Neural progenitor cell (in vitro differentiated cells): Measurements from ENCODE around the gene DNER. TPM values are rescaled to one million over a fixed set of nuclear protein-coding genes. Genes with fewer than 3 reads are reported as not detected.

ENCODE experiments used
- DNase-seq: peaks from one replicate; pipeline ENCODE4 v3.0.0-alpha.2; 2016; ENCODE audit warnings: low spot score
- H2AFZ ChIP-seq: fragments of 200-600 bp; sonication (generic); replicated peaks from 2 replicates; pipeline ENCODE4 v1.6.1; 2016; ENCODE audit warnings: antibody characterized with exemption
- H3F3A ChIP-seq: fragments of 200-600 bp; sonication (generic); 2 replicates; pipeline ENCODE4 v1.6.1; 2016; ENCODE audit warnings: antibody characterized with exemption, low read depth
- H3K27ac ChIP-seq: fragments of 200-600 bp; sonication (generic); 2 replicates; pipeline ENCODE4 v1.5.1; 2016; ENCODE audit warnings: mild to moderate bottlenecking
- H3K27me3 ChIP-seq: fragments of 200-600 bp; sonication (generic); 2 replicates; pipeline ENCODE4 v1.6.1; 2016; ENCODE audit warnings: mild to moderate bottlenecking, moderate library complexity
- H3K36me3 ChIP-seq: fragments of 200-600 bp; sonication (generic); 2 replicates; pipeline ENCODE4 v1.5.1; 2016
- H3K4me1 ChIP-seq: fragments of 200-600 bp; sonication (generic); 2 replicates; pipeline ENCODE4 v1.6.1; 2016; ENCODE audit warnings: mixed run types
- H3K4me2 ChIP-seq: fragments of 200-600 bp; sonication (generic); 2 replicates; pipeline ENCODE4 v1.6.1; 2016
- H3K4me3 ChIP-seq: fragments of 200-600 bp; sonication (generic); 2 replicates; pipeline ENCODE4 v1.5.1; 2016
- H3K79me2 ChIP-seq: fragments of 200-600 bp; sonication (generic); 2 replicates; pipeline ENCODE4 v1.6.1; 2016; ENCODE audit warnings: low read depth
- H3K9ac ChIP-seq: fragments of 200-600 bp; sonication (generic); 2 replicates; pipeline ENCODE4 v1.6.1; 2016
- H3K9me3 ChIP-seq: fragments of 200-600 bp; sonication (generic); 2 replicates; pipeline ENCODE4 v1.5.1; 2016; ENCODE audit warnings: low read depth
- H4K20me1 ChIP-seq: fragments of 200-600 bp; sonication (generic); 2 replicates; pipeline ENCODE4 v1.6.1; 2016; ENCODE audit warnings: low read depth
- H3K27ac Mint-ChIP-seq: 3 replicates; pipeline ENCODE4 v1.8.0; 2021; ENCODE audit warnings: mixed read lengths
- H3K27me3 Mint-ChIP-seq: 2 replicates; pipeline ENCODE4 v1.8.0; 2022; ENCODE audit warnings: low read depth, mild to moderate bottlenecking, inconsistent platforms, moderate library complexity, mixed read lengths; ENCODE audit not compliant: insufficient read depth
- H3K36me3 Mint-ChIP-seq: 3 replicates; pipeline ENCODE4 v1.8.0; 2021; ENCODE audit warnings: mixed read lengths
- H3K4me1 Mint-ChIP-seq: 3 replicates; pipeline ENCODE4 v1.8.0; 2021; ENCODE audit warnings: mixed read lengths
- H3K4me3 Mint-ChIP-seq: 3 replicates; pipeline ENCODE4 v1.8.0; 2021; ENCODE audit warnings: mild to moderate bottlenecking, moderate library complexity, mixed read lengths
- H3K9me3 Mint-ChIP-seq: 3 replicates; pipeline ENCODE4 v1.8.0; 2020; ENCODE audit warnings: mixed read lengths
- CTCF ChIP-seq: fragments of 200-600 bp; sonication (generic); IDR thresholded peaks from 2 replicates; pipeline ENCODE4 v1.5.1; 2017; ENCODE audit warnings: antibody characterized with exemption, mild to moderate bottlenecking
- EZH2 ChIP-seq: fragments of 200-600 bp; sonication (generic); IDR thresholded peaks from 2 replicates; pipeline ENCODE4 v1.6.1; 2017; ENCODE audit warnings: antibody characterized with exemption, mild to moderate bottlenecking, moderate library complexity
- EZH2phosphoT487 ChIP-seq: fragments of 200-600 bp; sonication (generic); IDR thresholded peaks from 2 replicates; pipeline ENCODE4 v1.6.1; 2017; ENCODE audit warnings: antibody characterized with exemption
- total RNA-seq: library from RNA; depleted of rRNA; stranded (reverse); fragments of >200 nt; gene quantifications from 2 replicates; pipeline ENCODE4 v1.2.3, GENCODE V29; 2015; ENCODE audit warnings: low replicate concordance

DNER gene
- total RNA-seq, 1 donor from 2014 or later, result 0.97 TPM

- no peaks in the 10 kb centered on the region for H3K27me3 Mint-ChIP-seq
- Histone ChIP-seq H3K36me3 (no peaks in the 10 kb centered on the region), H3K4me3 (no peak overlapping the region), H3K27ac (no peak overlapping the region), H3K4me1 (no peaks in the 10 kb centered on the region), H2AFZ (no peak overlapping the region), H3F3A (no peaks in the 10 kb centered on the region), H4K20me1 (no peaks in the 10 kb centered on the region), H3K27me3 (no peaks in the 10 kb centered on the region), H3K4me2 (no peak overlapping the region), H3K79me2 (no peaks in the 10 kb centered on the region), H3K9ac (no peak overlapping the region), H3K9me3 (no peaks in the 10 kb centered on the region)
- no peak overlapping the region for H3K4me3 Mint-ChIP-seq
- H3K36me3 Mint-ChIP-seq, result peaks cover 2% of the 10 kb centered on the region
- TF ChIP-seq EZH2 (no peak), CTCF (no peak), EZH2phosphoT487 (no peak)
- peak; percentile 23 for DNase-seq
- H3K4me1 Mint-ChIP-seq, result peaks cover 24% of the 10 kb centered on the region
- no peak overlapping the region for H3K27ac Mint-ChIP-seq
- H3K9me3 Mint-ChIP-seq, result no peaks in the 10 kb centered on the region
Observed at GRCh38 chr2:229417916-229418315, 296.4 kb downstream of the DNER start.

DNA sequence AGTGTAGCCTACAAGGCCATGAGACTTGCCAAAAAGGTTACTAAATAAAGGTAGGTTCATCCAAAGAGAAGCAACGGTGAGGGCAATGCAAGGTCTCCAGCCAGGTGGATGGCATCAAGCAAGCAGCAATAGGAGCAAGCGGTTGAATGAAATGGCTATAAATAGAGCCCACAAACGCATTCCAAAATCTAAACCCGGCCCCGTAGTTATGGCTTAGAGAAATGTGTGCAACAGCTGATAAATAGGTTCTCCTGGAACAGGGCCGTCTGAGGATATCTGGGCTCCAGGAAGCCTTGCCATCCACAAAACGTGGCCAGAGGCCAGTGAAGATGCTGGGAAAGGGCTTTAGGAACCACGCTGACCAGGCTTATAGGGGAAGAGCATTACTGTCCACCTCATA lies 297.2 kb downstream of the DNER start:
- H3K9ac ChIP-seq, result no peak overlapping the region
- TF ChIP-seq EZH2phosphoT487 (no peak), CTCF (no peak), EZH2 (no peak)
- H3K27me3 Mint-ChIP-seq, result no peaks in the 10 kb centered on the region
- no peaks in the 10 kb centered on the region for H3K36me3 Mint-ChIP-seq
- H3K9me3 Mint-ChIP-seq, result no peaks in the 10 kb centered on the region
- no peak overlapping the region for H3K27ac ChIP-seq
- H3K79me2 ChIP-seq, result no peaks in the 10 kb centered on the region
- H3K4me2 ChIP-seq, result no peak overlapping the region
- H3F3A ChIP-seq, result no peaks in the 10 kb centered on the region
- H3K36me3 ChIP-seq, result no peaks in the 10 kb centered on the region
- H3K4me3 Mint-ChIP-seq, result no peak overlapping the region
- DNase-seq, result no peak
- H4K20me1 ChIP-seq, result no peaks in the 10 kb centered on the region
- H3K9me3 ChIP-seq, result no peaks in the 10 kb centered on the region
- no peak overlapping the region for H3K4me3 ChIP-seq
- no peak overlapping the region for H3K27ac Mint-ChIP-seq
- H3K27me3 ChIP-seq, result no peaks in the 10 kb centered on the region
- no peaks in the 10 kb centered on the region for H3K4me1 ChIP-seq
- H3K4me1 Mint-ChIP-seq, result peaks cover 18% of the 10 kb centered on the region
- H2AFZ ChIP-seq, result no peak overlapping the region

DNA sequence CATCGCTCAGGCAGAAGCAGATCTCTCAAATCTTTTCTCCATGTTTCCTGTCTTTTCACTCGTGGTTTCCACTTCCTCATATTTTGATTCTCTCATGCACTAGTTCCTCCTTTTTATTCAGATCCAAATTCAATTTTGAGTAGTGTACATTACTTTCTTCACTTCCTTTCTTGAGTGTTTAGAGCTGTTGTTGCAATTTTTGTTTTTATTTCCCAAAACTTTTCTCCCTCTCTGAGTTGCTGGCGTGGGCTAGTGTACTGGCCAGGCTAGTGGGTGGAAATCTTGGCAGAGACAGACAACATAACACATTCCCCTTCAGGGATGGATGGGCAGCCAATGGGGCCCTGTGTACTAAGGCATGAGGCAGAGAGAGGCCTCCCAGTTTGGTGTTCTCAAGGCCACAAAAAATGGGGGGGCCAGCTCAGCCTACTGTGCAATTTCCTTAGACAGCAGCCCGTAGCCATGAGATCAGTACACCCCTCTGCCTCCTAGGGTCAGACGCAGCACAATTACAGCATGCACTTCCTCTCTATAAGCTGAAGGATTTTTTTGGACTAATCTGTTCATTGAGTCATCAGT lies 298.1 kb downstream of the DNER start:
- TF ChIP-seq EZH2 (no peak), EZH2phosphoT487 (no peak), CTCF (no peak)
- Histone ChIP-seq H3K9ac (no peak overlapping the region), H3K27me3 (no peaks in the 10 kb centered on the region), H3K36me3 (no peaks in the 10 kb centered on the region), H4K20me1 (no peaks in the 10 kb centered on the region), H3K4me1 (no peaks in the 10 kb centered on the region), H3K4me3 (no peak overlapping the region), H3K27ac (no peak overlapping the region), H3K4me2 (no peak overlapping the region), H2AFZ (no peak overlapping the region), H3K9me3 (no peaks in the 10 kb centered on the region), H3F3A (no peaks in the 10 kb centered on the region), H3K79me2 (no peaks in the 10 kb centered on the region)
- no peaks in the 10 kb centered on the region for H3K9me3 Mint-ChIP-seq
- H3K36me3 Mint-ChIP-seq, result no peaks in the 10 kb centered on the region
- H3K4me3 Mint-ChIP-seq, result no peak overlapping the region
- peaks cover 18% of the 10 kb centered on the region for H3K4me1 Mint-ChIP-seq
- DNase-seq, result no peak
- no peak overlapping the region for H3K27ac Mint-ChIP-seq
- no peaks in the 10 kb centered on the region for H3K27me3 Mint-ChIP-seq
